ENCODE measurements around the gene ZBTB16.

DNA sequence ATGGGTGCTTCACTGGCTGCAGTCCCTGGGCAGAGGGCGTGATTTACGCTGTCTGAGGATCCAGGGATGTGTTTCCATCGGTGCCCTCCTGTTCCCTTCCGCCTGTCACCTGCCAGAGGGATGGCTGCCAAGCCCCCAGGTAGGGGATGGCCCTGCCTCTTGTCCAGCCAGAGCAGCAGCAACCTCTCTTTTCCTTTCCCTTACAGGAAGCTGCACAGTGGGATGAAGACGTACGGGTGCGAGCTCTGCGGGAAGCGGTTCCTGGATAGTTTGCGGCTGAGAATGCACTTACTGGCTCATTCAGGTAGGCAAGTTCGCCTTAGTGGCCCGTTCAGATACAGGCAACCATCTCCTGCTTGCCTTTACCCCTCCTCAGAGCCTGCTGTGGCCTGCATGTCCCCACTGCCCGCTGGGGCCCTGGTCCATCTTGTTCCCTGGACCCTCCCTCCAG lies 96.6 kb downstream of the ZBTB16 start:
- no peak for TF ChIP-seq CTCF (IDR thresholded peaks at IDR 0.05)
- no peak for TF ChIP-seq POLR2A (IDR thresholded peaks at IDR 0.05)

Data from heart left ventricle (tissue), 13 donors.